ENCODE results near the gene SCIN.

DNA sequence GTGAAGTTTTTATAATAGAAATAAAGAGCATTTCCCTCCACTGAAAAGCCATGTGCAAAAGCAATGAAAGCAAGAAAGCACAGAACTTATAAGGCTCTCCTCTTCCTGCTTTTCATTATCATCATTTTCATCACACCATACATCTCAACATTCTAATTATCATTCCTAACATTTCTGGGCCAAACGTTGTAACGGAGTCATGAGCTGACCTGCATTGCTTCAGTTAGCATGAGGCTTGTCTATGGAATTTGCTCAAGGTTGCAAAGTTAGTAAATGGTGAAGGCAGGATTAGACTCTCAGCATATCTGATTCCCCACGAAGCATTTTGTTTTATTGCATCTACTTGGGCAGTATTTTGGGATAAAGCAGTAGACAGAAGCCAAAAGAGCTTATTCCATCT is 11.4 kb downstream of the SCIN start:
- TF ChIP-seq, protein P1, sequence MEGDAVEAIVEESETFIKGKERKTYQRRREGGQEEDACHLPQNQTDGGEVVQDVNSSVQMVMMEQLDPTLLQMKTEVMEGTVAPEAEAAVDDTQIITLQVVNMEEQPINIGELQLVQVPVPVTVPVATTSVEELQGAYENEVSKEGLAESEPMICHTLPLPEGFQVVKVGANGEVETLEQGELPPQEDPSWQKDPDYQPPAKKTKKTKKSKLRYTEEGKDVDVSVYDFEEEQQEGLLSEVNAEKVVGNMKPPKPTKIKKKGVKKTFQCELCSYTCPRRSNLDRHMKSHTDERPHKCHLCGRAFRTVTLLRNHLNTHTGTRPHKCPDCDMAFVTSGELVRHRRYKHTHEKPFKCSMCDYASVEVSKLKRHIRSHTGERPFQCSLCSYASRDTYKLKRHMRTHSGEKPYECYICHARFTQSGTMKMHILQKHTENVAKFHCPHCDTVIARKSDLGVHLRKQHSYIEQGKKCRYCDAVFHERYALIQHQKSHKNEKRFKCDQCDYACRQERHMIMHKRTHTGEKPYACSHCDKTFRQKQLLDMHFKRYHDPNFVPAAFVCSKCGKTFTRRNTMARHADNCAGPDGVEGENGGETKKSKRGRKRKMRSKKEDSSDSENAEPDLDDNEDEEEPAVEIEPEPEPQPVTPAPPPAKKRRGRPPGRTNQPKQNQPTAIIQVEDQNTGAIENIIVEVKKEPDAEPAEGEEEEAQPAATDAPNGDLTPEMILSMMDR (IDR thresholded peaks at IDR 0.05 in 2 of 3, conservative IDR thresholded peaks at IDR 0.05 in 1 of 3; ENCODE audit: borderline replicate concordance in 1 of 3, insufficient read depth in 1 of 3, low read depth in 2 of 3, low read length in 2 of 3), result no peak
- TF ChIP-seq MAX (IDR thresholded peaks at IDR 0.05), result no peak
- TF ChIP-seq EZH2phosphoT487 (IDR thresholded peaks at IDR 0.05; ENCODE audit: borderline replicate concordance), result no peak
- no peak for TF ChIP-seq EZH2 (IDR thresholded peaks at IDR 0.05)
- TF ChIP-seq YY1 (IDR thresholded peaks at IDR 0.05; ENCODE audit: extremely low read depth, insufficient replicate concordance, low read depth, low read length), result no peak
- TF ChIP-seq RAD21 (IDR thresholded peaks at IDR 0.05; ENCODE audit: low read depth), result no peak
- no peak for TF ChIP-seq ZNF274 (IDR thresholded peaks at IDR 0.05; ENCODE audit: low read depth, low read length)
- no peak for TF ChIP-seq ZFX (IDR thresholded peaks at IDR 0.05)
- no peak for TF ChIP-seq REST (IDR thresholded peaks at IDR 0.05; ENCODE audit: low read depth)
- TF ChIP-seq SIN3A (IDR thresholded peaks at IDR 0.05; ENCODE audit: low read depth), result no peak

Data from HCT116 (cell line).